T-helper 2 cell (primary cell): ENCODE results near the gene TOR1AIP2.

Experiments used
- DNase-seq, 5 experiments: peaks; one replicate each; pipeline versions ENCODE4 v3.0.0 to v3.0.0-alpha.2; 2012 to 2022
- total RNA-seq, 2 donors: gene quantifications; one replicate each; lab custom pipeline; 2026; lab: John Stamatoyannopoulos, UW

Gene TOR1AIP2
- total RNA-seq, result 174 to 176 reads per million in 2 donors

- peak; percentile 67 to 90 (median 74) for DNase-seq
Observed at GRCh38 chr1:179877586-179878265, at the start of gene TOR1AIP2. TOR1AIP2 (minus strand) TSS chr1:179877803; CDS start chr1:179852665, 25,138 bp downstream.

- no peak for DNase-seq
Observed at GRCh38 chr1:179926850-179927205, 49.2 kb upstream of the TOR1AIP2 start.

- DNase-seq, result no peak
Observed at GRCh38 chr1:179925922-179926849, 48.6 kb upstream of the TOR1AIP2 start.

GRCh38 chr1:179925302-179925701 lies 47.7 kb upstream of the TOR1AIP2 start:
- DNase-seq, result no peak

GRCh38 chr1:179924268-179924667 lies 46.7 kb upstream of the TOR1AIP2 start:
- no peak for DNase-seq

GRCh38 chr1:179923029-179923428 lies 45.4 kb upstream of the TOR1AIP2 start:
- DNase-seq, result no peak

GRCh38 chr1:179921981-179922872 lies 44.6 kb upstream of the TOR1AIP2 start:
- DNase-seq, result no peak

GRCh38 chr1:179921472-179921871 lies 43.9 kb upstream of the TOR1AIP2 start:
- no peak for DNase-seq

- DNase-seq, result peak in 2 of 5 experiments; percentile 2 to 9
Observed at GRCh38 chr1:179917601-179918429, 40.2 kb upstream of the TOR1AIP2 start.

GRCh38 chr1:179911812-179912211 lies 34.2 kb upstream of the TOR1AIP2 start:
- DNase-seq, result no peak

- DNase-seq, result peak in 1 of 5 experiments; percentile 19
Observed at GRCh38 chr1:179910934-179911333, 33.3 kb upstream of the TOR1AIP2 start.

- DNase-seq, result no peak
Observed at GRCh38 chr1:179889589-179889988, 12.0 kb upstream of the TOR1AIP2 start.

GRCh38 chr1:179888071-179888470 lies 10.5 kb upstream of the TOR1AIP2 start:
- DNase-seq, result no peak

GRCh38 chr1:179883745-179884138 lies 6.1 kb upstream of the TOR1AIP2 start:
- DNase-seq, result peak in 4 of 5 experiments; percentile 21 to 93 (median 61)

- peak in 3 of 5 experiments; percentile 15 to 79 (median 23) for DNase-seq
Observed at GRCh38 chr1:179883040-179883744, 5.6 kb upstream of the TOR1AIP2 start.

GRCh38 chr1:179882253-179883039 lies 4.8 kb upstream of the TOR1AIP2 start, which contains the start of gene TOR1AIP1:
TOR1AIP1 (plus strand) TSS chr1:179882285; CDS start chr1:179882503, 218 bp downstream.
- DNase-seq, result peak; percentile 92 to 99 (median 97)

GRCh38 chr1:179881642-179882252 lies 4.1 kb upstream of the TOR1AIP2 start:
- no peak for DNase-seq

- DNase-seq, result peak in 1 of 5 experiments; percentile 40
Observed at GRCh38 chr1:179879797-179880196, 2.2 kb upstream of the TOR1AIP2 start.

GRCh38 chr1:179876300-179876715 lies 1.3 kb downstream of the TOR1AIP2 start:
- peak in 1 of 5 experiments; percentile 50 for DNase-seq
